Posterior cingulate gyrus (tissue), 11 donors: ENCODE results near the gene CRADD.
"Not testable (repeated sequence)": the region's sequence is repeated elsewhere in the genome, so short reads cannot be mapped to it uniquely, and the experiment has no call there.

Experiments used
- DNase-seq, 10 donors: peaks; one replicate each; pipeline versions ENCODE4 v3.0.0 to v3.0.0-alpha.2; 2020 to 2021; ENCODE audit warnings: mixed read lengths in 3 of 10
- intact Hi-C: fragments of 100-400 bp; cut with DNase I; formaldehyde crosslinking; loops from one replicate; pipeline ENCODE4 v1.15.1; 2023

The CRADD gene

GRCh38 chr12:93677195-93678064 is at the start of gene CRADD:
Gene CRADD, plus strand, starts transcription at chr12:93677375.
- peak; percentile 54 to 95 (median 70) for DNase-seq
- intact Hi-C loops, result loop anchor here (2.0 to 5.0 kb wide), 3 partner anchors 105 to 425 kb away; partner anchors contain the start of gene SOCS2

DNA sequence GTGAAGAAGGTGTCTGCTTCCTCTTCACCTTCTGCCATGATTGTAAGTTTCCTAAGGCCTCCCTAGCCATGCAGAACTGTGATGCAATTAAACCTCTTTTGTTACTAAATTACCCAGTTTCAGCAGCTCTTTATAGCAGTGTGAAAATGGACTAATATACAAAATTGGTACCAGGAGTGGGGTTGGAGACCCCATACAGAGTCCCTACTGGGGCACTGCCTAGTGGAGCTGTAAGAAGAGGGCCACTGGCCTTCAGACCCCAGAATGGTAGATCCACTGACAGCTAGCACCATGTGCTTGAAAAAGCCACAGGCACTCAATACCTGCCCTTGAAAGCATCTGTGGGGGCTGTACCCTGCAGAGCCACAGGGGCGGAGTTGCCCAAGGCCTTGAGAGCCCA is 44.8 kb upstream of the CRADD start:
- no peak for DNase-seq
- intact Hi-C loops, result no loop called here

DNA sequence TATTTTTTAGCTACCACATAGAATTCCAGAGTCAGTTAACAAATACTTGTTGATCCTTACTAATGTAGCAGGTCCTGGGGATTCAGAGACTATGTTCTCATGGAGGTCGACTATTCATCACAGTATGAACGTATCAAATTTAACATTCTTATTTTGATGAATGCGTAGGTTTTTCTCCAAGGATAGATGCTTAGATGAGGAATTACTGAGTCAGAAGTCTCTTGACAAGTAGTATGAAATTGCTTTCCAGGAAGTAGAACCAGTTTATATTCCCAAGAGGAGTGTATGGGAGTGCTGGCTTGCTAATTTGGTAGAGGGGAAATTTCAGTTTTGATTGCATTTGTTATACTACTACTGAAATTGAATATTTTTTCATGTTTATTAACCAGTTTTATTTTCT is 42.8 kb upstream of the CRADD start:
- intact Hi-C loops, result no loop called here
- DNase-seq, result no peak

GRCh38 chr12:93636708-93637107 is 40.5 kb upstream of the CRADD start:
- no peak for DNase-seq
- intact Hi-C loops, result no loop called here

GRCh38 chr12:93638095-93638494 is 39.1 kb upstream of the CRADD start:
- no peak for DNase-seq

DNA sequence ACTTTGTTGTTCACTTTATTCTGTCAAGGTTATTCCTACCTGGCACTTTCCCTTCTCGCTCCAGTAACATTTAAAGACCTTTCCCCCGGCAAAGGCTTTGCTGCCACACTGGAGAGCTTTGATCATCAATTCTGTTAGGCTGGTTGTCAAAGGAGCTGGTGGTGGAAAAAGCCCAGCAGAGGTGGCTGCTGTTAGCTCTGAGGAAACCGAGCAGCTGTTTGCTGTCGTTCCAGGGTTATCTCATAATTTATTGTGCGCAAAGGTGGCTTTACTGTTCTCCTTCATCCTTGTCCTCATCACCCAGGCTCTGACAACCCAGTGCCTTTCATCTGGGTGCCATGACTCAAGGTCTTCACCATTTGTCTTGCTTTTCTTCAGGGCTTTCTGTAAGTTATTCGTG is 38.2 kb upstream of the CRADD start:
- no peak for DNase-seq
- intact Hi-C loops, result no loop called here

More at GRCh38 chr12:93638095-93638494, 39.1 kb upstream of the CRADD start:
- intact Hi-C loops, result no loop called here

DNA sequence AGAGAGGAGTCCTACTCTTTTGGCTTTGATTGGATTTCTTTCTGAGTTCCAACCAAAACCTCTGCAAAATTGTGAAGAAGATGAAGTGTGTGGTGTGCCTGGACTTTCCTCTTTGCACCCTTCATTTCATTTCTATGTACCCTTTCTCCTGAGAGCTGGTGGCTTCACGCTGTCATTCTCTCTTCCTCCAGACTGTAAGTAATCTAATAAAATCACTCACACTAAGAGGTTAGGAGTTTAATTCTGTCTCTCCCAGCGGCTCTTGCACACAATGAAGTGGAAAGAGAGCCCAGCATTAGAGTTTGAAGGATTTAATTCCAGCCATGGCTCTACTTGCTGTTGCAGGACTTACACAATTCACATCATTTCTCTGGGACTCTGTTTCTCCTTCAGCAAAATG is 37.8 kb upstream of the CRADD start:
- intact Hi-C loops, result no loop called here
- no peak for DNase-seq

DNA sequence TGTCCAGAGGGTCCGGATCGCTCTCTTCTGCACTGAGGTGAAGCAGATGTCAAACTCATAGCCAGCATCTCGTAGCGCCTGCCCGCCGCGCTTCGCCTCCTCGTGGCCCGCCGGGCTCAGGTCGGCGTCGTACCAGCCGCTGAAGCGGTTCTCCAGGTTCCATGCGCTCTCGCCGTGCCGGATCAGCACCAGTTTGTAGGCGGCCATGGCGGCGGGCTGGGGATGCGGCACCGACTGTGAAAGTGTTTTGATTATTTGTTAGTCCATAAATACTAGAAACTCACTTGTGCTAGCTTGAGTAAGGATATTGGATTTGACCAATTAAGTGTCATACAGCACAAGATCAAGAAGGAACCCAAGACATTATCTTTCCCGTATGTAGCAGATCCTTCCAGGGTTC is 35.8 kb upstream of the CRADD start:
- intact Hi-C loops, DNase-seq: not testable (repeated sequence)

DNA sequence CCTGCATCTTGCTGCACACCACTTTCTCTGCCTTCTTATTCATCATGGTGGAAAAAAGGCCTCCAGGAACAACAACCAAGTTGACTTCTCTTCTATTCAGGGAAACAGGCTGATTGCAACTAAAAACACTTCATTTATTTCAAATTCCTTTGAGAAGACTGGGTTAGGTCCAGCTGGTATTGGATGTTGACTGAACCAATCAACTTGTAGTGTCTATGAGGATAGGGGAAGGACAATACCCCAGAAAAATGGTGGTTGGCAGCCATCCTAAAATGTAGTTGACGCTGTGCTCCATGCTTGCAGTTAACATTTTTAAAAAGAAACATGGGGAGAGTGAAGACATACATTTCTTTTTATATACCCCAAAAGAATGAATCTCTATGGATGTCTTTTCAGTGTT is 34.4 kb upstream of the CRADD start:
- intact Hi-C loops, result no loop called here
- no peak for DNase-seq

- DNase-seq, result no peak
- intact Hi-C loops, result no loop called here
Measured at GRCh38 chr12:93645702-93646101, 31.5 kb upstream of the CRADD start.

DNA sequence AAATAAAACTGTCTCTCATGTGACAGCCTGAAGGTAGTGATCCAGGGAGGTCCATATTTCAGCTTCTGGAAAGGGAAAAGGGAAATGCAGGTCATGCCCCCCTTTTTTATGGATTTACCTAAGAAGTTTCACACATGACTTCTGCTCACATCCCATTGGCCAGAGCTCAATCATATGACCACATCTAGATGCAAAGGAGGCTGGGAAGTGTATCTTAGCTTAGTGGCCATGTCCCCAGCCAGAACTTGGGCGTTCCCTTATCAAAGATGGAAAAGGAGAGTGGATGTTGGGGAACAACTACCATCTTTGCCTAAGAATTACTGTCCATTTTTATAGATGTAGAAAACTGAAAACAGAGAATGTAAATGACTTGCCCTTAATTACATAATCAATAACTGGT is 26.5 kb upstream of the CRADD start:
- no peak for DNase-seq
- intact Hi-C loops, result no loop called here

GRCh38 chr12:93653079-93653478 is 24.1 kb upstream of the CRADD start:
- DNase-seq, result no peak
- intact Hi-C loops, result no loop called here

DNA sequence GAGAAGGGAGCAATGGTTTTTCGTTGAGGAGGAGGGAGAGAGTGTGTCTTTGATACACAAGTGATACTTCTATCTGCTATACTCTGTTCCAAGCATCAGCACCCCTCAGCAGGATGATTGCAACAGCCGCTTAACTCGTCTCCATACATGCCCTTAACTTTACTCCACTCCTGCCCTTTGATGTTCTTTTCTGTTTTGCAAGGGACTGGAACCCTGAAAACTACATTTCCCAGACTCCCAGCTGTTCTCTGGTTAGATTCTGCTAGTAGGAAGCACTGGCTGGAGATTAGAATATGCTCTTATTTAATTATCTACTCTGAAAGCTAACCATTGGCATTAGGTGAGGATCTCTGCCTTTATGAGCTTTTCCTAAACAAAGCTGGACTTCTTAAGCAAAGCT is 23.5 kb upstream of the CRADD start:
- DNase-seq, result no peak
- intact Hi-C loops, result no loop called here

DNA sequence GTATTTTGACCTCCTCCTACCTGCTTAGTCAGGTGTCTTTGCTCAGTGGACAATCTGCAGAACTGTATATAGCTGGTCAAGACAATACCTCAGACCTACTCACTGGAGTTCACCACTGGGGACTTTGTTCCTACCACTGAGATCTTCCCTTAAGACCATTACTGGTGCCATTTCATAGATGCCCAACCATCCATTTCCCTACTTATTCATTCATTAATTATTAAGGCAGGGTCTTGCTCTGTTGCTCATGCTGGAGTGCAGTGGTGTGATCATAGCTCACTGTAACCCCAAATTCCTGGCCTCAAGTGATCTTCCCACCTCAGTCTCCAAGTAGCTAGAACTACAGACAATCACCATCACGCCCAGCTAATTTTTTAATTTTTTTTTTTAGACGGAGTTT is 22.8 kb upstream of the CRADD start:
- no peak for DNase-seq
- intact Hi-C loops, result no loop called here

- intact Hi-C loops, result no loop called here
- no peak for DNase-seq
Measured at GRCh38 chr12:93657071-93657470, 20.1 kb upstream of the CRADD start.

- no peak for DNase-seq
- intact Hi-C loops, result no loop called here
Measured at GRCh38 chr12:93661021-93661420, 16.2 kb upstream of the CRADD start.

DNA sequence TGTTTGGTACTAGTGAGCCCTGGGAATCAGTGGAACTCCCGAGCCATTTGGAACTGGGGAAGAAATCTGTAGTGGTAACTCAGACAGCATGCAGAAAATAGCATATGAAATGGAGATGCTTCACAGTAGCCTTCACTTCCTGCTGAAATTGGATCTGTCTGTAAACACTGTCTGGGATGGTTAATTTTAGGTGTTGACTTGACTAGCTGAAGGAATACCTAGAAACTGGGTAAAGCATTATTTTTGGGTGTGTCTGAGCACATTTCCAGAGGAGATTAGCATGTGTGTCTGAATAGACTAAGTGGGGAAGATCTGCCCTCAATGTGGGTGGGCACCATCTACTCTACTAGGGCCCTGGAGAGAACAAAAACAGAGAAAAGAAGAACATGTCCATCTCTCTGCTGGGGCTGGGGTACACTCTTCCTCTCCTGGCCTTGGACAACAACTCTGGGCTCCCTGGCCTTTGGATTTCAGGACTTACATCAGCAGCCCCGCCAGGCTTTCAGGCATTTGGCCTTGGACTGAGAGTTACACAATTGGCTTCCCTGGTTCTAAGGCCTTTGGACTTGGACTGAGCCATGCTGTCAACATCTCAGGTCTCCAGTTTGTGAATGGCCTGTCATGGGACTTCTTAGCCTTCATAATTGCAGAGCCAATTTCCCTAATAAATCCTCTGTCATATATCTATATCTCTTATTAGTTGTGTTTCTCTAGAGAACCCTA is 14.0 kb upstream of the CRADD start:
- intact Hi-C loops, result no loop called here
- no peak for DNase-seq

- no peak for DNase-seq
- intact Hi-C loops, result no loop called here
Measured at GRCh38 chr12:93663729-93664084, 13.5 kb upstream of the CRADD start.

GRCh38 chr12:93664573-93665138 is 12.5 kb upstream of the CRADD start:
- no peak for DNase-seq
- intact Hi-C loops, result no loop called here

GRCh38 chr12:93667672-93668071 is 9.5 kb upstream of the CRADD start:
- intact Hi-C loops, result no loop called here
- DNase-seq, result no peak

DNA sequence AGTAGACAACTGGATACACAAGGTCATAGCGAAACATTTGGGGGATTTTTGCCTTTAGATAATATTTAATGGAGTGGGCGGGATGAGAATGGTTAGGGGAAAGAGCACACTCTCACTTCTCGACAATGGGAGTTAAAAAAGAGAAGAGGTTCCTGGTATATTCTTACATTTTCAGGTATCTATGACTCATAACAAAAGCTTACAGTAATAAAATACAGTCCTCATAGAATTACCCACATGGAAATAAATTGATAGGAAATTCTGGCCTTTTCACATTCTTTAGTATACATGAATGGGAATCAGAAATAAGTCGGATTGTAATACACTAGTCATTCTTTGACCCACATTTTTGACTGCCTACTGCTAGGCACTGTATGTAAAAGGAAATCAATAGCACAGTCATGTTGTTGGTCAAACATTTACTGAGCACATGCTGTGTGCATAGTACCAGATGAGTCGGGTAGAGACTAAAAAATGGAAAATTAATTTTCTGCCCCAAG is 8.2 kb upstream of the CRADD start:
- intact Hi-C loops, result no loop called here

More for the DNA sequence above, 8.2 kb upstream of the CRADD start:
- no peak for DNase-seq
